HG03196 (cell line): Measurements from ENCODE around the gene MALRD1.

Source experiments
- ATAC-seq: cut with Tn5 transposase; IDR thresholded peaks from one replicate; pipeline ENCODE4 v1.9.1; 2021; ENCODE audit not compliant: unreplicated experiment

The MALRD1 gene

GRCh38 chr10:19570991-19571390 is 522.4 kb downstream of the MALRD1 start:
- no peak for ATAC-seq

GRCh38 chr10:19572056-19572455 is 523.5 kb downstream of the MALRD1 start:
- no peak for ATAC-seq

GRCh38 chr10:19576576-19576975 is 528.0 kb downstream of the MALRD1 start:
- ATAC-seq: no peak

- ATAC-seq: no peak
These were observed 528.8 kb downstream of the MALRD1 start for GRCh38 chr10:19577381-19577780.

- no peak for ATAC-seq
These were observed 529.2 kb downstream of the MALRD1 start for GRCh38 chr10:19577807-19578206.

- ATAC-seq: no peak
These were observed 530.0 kb downstream of the MALRD1 start for GRCh38 chr10:19578571-19578970.

GRCh38 chr10:19579761-19580545 is 531.4 kb downstream of the MALRD1 start:
- no peak for ATAC-seq

GRCh38 chr10:19580691-19581090 is 532.1 kb downstream of the MALRD1 start:
- ATAC-seq: no peak

- ATAC-seq: no peak
These were observed 540.0 kb downstream of the MALRD1 start for GRCh38 chr10:19588608-19589007.

GRCh38 chr10:19592276-19592675 is 543.7 kb downstream of the MALRD1 start:
- no peak for ATAC-seq

GRCh38 chr10:19595212-19595845 is 546.7 kb downstream of the MALRD1 start:
- ATAC-seq: no peak

GRCh38 chr10:19605806-19606205 is 557.2 kb downstream of the MALRD1 start:
- no peak for ATAC-seq

GRCh38 chr10:19606968-19607367 is 558.4 kb downstream of the MALRD1 start:
- ATAC-seq: no peak

- ATAC-seq: no peak
These were observed 563.2 kb downstream of the MALRD1 start for GRCh38 chr10:19611775-19612174.

GRCh38 chr10:19616966-19617365 is 568.4 kb downstream of the MALRD1 start:
- no peak for ATAC-seq

- ATAC-seq: no peak
These were observed 572.2 kb downstream of the MALRD1 start for GRCh38 chr10:19620811-19621210.

- ATAC-seq: no peak
These were observed 574.7 kb downstream of the MALRD1 start for GRCh38 chr10:19623321-19623720.

- ATAC-seq: no peak
These were observed 577.6 kb downstream of the MALRD1 start for GRCh38 chr10:19626156-19626555.

GRCh38 chr10:19628767-19629560 is 580.4 kb downstream of the MALRD1 start:
- no peak for ATAC-seq

- ATAC-seq: no peak
These were observed 581.0 kb downstream of the MALRD1 start for GRCh38 chr10:19629567-19629966.

- ATAC-seq: no peak
These were observed 585.6 kb downstream of the MALRD1 start for GRCh38 chr10:19634163-19634562.
